ENCODE results near the gene AGPAT1.

Gene AGPAT1

DNA sequence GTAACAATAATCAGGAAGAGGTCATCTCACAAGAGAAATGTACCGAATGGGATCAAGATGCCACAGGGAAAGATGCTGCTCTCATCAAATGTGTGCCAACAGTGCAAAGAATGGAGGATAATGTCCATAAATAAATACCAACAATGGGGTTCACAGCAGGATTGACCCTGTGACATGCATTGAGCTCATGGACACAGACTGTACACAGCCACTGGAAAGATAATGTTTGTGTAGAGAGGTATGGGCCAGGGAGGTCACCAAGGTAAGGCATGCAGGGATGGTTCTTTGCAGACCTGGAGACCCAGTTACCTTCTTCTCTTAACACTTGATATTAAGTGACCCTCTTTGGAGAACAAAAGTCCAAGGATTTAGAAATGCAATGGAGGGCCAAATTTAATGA, 1.5 kb downstream of the AGPAT1 start:
- no peak for TF ChIP-seq POLR2AphosphoS5 (IDR thresholded peaks at IDR 0.05; ENCODE audit: low read depth, low read length)
- TF ChIP-seq POLR2A (IDR thresholded peaks at IDR 0.05; ENCODE audit: low read depth, low read length), result no peak
- TF ChIP-seq TAF1 (IDR thresholded peaks at IDR 0.05; ENCODE audit: borderline replicate concordance, low read depth, low read length), result no peak
- no peak for FAIRE-seq
- no peak for DNase-seq (ENCODE audit: insufficient read length)

DNA sequence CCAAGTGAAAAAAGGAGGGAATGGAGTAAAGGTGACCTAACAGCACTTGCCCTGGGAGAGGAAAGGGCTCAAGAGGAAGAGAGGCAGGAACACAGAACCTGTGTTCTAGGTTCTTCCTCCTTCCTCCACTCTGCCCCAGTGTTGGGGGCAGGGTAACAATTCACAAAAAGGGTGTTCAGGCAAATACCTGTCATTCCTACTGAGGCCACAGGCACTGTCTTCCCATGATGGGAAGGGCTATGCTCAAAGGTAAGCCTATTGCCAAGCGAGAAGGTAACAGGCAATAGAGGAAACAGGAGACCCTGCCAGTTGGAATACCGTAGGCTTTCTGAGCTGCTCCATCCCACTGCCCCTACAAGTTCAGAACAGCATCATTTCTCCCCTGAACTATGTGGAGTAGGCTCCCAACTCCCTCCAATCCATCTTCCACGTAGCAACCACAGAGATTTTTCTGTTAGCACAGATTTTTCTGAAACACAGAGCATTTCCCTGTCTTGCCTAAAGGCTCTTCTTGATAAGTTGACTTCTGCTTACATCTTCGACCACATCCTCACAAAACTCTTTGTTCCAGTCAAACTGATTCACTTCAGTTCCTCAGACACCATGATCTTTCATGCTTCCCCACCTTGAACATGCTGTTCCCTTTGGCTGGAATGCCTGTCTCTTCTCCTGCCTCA, 2.7 kb downstream of the AGPAT1 start:
- DNase-seq (ENCODE audit: insufficient read length) (no peak), FAIRE-seq (no peak)

DNA sequence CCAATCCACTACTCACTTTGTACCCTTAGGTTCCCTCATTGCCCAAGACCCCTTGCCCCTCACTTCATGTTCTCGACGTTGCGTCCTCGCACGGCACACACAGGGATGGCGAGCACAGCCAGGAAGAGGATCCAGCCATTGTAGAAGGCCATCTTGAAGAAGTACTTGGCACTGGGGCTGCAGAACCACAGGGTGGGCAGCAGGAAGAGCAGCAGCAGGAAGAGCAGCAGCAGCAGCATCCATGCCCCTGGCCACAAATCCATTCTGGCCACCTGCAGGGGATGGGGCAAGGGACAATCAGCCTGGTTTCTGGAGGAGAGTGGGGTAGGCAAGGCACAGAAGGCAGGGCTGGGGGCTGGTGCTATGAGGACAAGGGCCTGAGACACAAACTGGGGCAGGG, 4.7 kb downstream of the AGPAT1 start:
- FAIRE-seq (no peak), DNase-seq (ENCODE audit: insufficient read length) (no peak)
- TF ChIP-seq POLR2AphosphoS5 (IDR thresholded peaks at IDR 0.05; ENCODE audit: low read depth, low read length) (no peak), TAF1 (IDR thresholded peaks at IDR 0.05; ENCODE audit: borderline replicate concordance, low read depth, low read length) (no peak), POLR2A (IDR thresholded peaks at IDR 0.05; ENCODE audit: low read depth, low read length) (no peak)

More for the DNA sequence above, 2.7 kb downstream of the AGPAT1 start:
- TF ChIP-seq POLR2A (IDR thresholded peaks at IDR 0.05; ENCODE audit: low read depth, low read length) (no peak), POLR2AphosphoS5 (IDR thresholded peaks at IDR 0.05; ENCODE audit: low read depth, low read length) (no peak), TAF1 (IDR thresholded peaks at IDR 0.05; ENCODE audit: borderline replicate concordance, low read depth, low read length) (no peak)

DNA sequence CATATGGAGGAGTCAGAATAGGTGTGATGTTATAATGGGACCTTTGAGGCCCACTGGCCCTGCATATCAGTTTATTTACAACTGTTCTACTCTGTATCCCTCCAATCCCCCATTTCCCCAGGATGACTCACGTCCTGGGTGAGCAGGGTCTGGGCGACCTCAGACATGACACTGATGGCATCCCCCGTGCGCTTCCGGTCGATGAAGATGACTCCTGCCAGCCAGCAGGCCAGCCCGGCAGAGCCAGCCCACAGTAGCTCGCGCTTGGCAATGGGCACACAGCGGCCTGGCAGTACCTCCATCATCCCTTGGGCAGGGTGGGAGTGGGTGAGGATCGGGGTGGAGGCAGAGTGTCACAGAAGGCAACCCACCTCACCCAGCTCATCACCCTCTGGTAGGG, 5.6 kb downstream of the AGPAT1 start:
- no peak for DNase-seq (ENCODE audit: insufficient read length)
- TF ChIP-seq POLR2A (IDR thresholded peaks at IDR 0.05; ENCODE audit: low read depth, low read length), result no peak
- no peak for FAIRE-seq

DNA sequence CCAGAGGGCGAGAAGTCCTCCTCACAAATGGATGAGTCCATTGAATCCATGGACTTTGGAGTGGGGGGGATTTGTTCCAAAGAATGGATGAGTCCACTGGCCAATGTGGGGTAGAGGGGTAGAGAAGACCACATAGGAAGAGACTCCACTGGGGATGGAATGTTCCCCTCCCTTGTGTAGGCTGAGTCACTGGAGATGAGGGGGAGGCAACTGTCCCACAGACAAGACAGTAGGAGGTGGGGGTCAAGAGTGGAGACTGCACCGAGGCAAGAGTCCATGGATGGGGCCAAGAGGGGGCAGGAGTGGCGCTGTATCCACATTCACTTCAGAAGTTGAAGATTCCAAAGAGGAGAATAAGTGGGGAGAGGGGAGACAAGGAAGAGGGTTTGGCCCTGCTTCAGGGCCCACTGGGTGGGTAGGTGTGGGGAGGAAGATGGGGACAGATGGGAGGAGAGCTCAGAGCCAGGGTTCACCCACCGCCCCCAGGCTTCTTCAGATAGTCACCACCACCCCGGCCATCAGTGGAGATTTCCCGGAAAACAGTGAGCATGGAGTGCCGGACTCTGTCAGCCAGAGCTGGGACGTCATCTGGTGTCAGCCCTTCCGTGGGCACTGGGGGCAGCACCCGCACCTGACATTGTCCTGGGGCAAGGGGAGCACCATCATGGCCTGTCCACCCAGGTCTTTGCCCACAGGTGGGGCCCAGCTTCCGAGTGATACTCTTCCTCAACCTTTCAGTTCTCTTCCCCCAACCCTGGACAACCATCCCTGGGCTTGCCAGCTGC, 6.9 kb downstream of the AGPAT1 start:
- TF ChIP-seq TAF1 (IDR thresholded peaks at IDR 0.05; ENCODE audit: borderline replicate concordance, low read depth, low read length) (no peak), POLR2A (IDR thresholded peaks at IDR 0.05; ENCODE audit: low read depth, low read length) (no peak), POLR2AphosphoS5 (IDR thresholded peaks at IDR 0.05; ENCODE audit: low read depth, low read length) (no peak)
- DNase-seq (ENCODE audit: insufficient read length) (no peak), FAIRE-seq (no peak)

DNA sequence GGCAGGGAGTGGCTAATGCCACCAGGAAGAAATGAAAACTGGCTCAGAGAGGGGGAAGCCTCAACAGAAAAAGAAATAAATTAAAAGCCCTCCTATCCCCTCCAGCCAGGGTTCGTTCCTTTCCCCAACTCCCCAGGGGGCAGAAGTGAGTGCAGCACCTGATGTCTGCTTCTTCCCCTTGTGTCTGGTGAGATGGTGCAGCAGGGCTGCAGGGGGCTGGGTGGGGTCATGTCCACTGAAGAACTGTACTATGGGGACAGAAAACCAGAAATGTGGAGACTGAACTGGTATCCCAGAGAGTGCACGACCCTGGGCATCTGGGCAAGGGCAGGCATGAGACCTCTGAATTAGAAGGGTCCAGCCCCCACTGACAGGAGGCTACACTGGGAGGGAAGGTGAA, 7.5 kb downstream of the AGPAT1 start:
- DNase-seq (ENCODE audit: insufficient read length), result no peak
- no peak for TF ChIP-seq POLR2AphosphoS5 (IDR thresholded peaks at IDR 0.05; ENCODE audit: low read depth, low read length)
- no peak for TF ChIP-seq TAF1 (IDR thresholded peaks at IDR 0.05; ENCODE audit: borderline replicate concordance, low read depth, low read length)
- no peak for TF ChIP-seq POLR2A (IDR thresholded peaks at IDR 0.05; ENCODE audit: low read depth, low read length)
- FAIRE-seq, result no peak

DNA sequence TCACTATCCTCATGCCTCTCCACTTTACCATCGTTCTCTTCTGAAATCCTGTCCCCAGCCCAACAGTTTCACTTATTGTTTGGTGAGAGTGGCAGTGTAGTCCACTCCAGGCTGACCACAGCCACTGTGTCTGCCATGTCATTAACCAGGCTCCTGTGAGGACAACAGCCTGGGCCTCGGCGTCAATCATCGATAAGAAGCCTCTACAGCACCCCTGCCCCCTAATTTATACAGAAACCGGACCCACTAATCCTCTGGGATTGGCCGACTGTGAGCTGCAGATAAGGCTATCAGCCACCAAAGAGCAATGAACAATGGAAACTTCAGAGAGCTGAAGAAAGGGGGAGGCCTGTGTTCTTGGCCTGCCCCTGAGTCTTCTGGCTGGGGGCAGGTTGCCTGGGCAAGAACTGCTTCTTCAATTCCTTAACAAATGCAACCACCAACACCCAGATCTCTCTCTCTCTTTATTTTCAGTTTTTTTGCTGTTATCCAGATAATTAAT, 8.1 kb downstream of the AGPAT1 start:
- no peak for DNase-seq (ENCODE audit: insufficient read length)
- no peak for TF ChIP-seq POLR2A (IDR thresholded peaks at IDR 0.05; ENCODE audit: low read depth, low read length)
- TF ChIP-seq TAF1 (IDR thresholded peaks at IDR 0.05; ENCODE audit: borderline replicate concordance, low read depth, low read length), result no peak
- TF ChIP-seq POLR2AphosphoS5 (IDR thresholded peaks at IDR 0.05; ENCODE audit: low read depth, low read length), result no peak
- FAIRE-seq, result no peak

DNA sequence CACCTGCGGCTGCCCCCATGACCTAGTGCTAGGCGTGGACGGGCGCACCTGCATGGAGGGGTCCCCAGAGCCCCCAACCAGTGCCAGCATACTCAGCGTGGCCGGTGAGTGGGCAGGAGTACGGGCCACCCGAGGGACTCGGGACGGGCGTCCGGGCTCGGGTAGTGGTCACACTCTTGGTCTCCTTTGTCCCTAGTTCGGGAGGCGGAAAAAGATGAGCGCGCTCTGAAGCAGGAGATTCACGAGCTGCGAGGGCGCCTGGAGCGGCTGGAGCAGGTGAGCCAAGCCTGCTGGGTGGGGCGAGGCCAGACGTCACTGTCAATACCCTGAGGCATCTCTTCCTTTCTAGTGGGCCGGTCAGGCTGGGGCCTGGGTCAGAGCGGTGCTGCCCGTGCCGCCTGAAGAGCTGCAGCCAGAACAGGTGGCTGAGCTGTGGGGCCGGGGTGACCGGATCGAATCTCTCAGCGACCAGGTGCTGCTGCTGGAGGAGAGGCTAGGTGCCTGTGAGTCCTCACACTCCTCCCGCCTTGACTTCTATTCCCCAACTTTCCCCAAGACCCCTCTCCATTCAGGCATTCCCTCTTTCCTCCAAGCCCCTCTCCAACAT, 8.6 kb downstream of the AGPAT1 start:
- no peak for DNase-seq (ENCODE audit: insufficient read length)
- FAIRE-seq, result no peak
- TF ChIP-seq TAF1 (IDR thresholded peaks at IDR 0.05; ENCODE audit: borderline replicate concordance, low read depth, low read length) (no peak), POLR2AphosphoS5 (IDR thresholded peaks at IDR 0.05; ENCODE audit: low read depth, low read length) (no peak), POLR2A (IDR thresholded peaks at IDR 0.05; ENCODE audit: low read depth, low read length) (no peak)

DNA sequence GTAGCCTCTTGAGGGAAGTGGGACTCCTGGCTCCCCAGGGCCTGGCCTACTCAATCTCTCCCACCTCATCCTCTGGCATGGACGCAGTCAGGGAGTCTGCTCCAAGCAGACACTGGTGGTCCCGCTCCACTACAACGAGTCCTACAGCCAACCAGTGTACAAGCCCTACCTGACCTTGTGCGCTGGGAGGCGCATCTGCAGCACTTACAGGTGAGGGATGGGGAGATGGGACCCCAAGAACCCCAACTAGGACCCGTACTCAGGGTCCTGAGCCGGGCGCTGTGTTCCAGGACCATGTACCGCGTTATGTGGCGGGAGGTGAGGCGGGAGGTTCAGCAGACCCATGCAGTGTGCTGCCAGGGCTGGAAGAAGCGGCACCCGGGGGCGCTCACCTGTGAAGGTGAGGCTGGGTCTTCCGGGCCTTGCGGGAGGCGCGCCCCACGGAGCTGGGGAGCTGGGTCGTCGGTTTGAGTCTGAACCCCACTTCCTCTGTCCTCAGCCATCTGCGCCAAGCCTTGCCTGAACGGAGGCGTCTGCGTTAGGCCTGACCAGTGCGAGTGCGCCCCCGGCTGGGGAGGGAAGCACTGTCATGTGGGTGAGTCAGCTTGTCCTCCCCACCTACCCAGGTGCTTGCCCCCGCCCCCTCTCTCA, 9.3 kb downstream of the AGPAT1 start:
- DNase-seq (ENCODE audit: insufficient read length) (no peak), FAIRE-seq (no peak)
- no peak for TF ChIP-seq POLR2AphosphoS5 (IDR thresholded peaks at IDR 0.05; ENCODE audit: low read depth, low read length)
- no peak for TF ChIP-seq POLR2A (IDR thresholded peaks at IDR 0.05; ENCODE audit: low read depth, low read length)
- no peak for TF ChIP-seq TAF1 (IDR thresholded peaks at IDR 0.05; ENCODE audit: borderline replicate concordance, low read depth, low read length)

DNA sequence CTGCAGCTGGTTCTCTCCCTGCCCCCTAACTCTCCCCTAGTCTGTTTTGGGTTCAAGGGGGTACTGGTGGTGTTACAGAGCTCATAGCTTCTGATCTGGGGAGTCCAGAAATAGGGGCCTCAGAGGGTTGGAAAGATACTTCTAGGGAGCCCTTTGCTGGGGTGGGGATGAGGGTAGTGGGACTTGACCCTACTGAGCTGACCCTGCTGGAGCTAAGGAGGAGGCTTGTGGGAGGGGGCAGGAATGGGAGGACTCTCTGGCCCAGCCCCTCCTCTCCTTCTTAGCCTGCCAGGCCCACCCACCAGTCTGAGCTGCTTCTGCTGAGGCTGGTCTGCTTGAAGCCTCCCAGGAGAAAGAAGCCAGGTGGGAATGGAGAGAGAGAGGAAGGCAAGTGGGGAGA, 11.6 kb downstream of the AGPAT1 start, which contains the start of gene EGFL8:
Gene EGFL8 (plus strand): TSS at position 301 of the 400 bp plus-strand sequence. CDS start 1,571 bp downstream, outside the sequence.
- FAIRE-seq, result no peak
- no peak for TF ChIP-seq POLR2AphosphoS5 (IDR thresholded peaks at IDR 0.05; ENCODE audit: low read depth, low read length)
- TF ChIP-seq POLR2A (IDR thresholded peaks at IDR 0.05; ENCODE audit: low read depth, low read length), result no peak
- no peak for TF ChIP-seq TAF1 (IDR thresholded peaks at IDR 0.05; ENCODE audit: borderline replicate concordance, low read depth, low read length)
- DNase-seq (ENCODE audit: insufficient read length), result no peak

DNA sequence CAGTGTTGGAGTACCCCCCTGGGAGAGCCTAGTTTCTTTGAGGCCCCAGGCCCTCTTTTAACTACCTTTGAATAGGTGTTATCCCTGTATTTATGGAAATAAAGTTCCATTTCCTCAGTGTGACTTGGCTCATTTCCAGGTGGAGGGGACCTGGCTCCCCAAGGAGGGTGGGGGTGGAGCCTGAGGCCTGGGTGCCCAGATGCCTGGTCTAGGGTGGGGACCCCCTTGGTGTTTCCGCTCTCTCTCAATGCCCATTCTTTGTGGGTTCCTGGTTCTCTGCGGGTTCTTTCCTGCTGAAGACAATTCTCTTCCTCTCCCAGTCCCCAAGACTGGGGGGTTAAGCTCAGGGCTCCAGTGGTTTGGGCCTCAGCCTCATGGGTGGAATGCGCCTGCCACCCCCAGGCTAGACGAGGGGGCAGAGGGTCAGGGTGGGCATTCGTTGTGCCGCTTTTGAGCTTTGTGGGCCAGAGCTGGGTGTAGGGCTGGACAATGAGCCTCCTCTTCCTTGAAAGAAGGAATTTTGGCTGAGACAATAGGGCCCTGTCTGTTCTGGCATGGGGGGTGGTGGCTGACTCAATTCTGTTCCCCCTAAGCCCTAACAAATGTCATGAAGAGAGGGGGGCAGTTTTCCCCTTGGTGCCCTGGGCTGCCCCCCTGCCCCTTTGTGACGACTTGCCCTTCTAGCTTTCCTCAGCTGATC, 12.2 kb downstream of the AGPAT1 start:
- no peak for TF ChIP-seq POLR2AphosphoS5 (IDR thresholded peaks at IDR 0.05; ENCODE audit: low read depth, low read length)
- no peak for TF ChIP-seq TAF1 (IDR thresholded peaks at IDR 0.05; ENCODE audit: borderline replicate concordance, low read depth, low read length)
- no peak for TF ChIP-seq POLR2A (IDR thresholded peaks at IDR 0.05; ENCODE audit: low read depth, low read length)
- FAIRE-seq, result no peak
- DNase-seq (ENCODE audit: insufficient read length), result no peak

Measured in GM12892 (cell line).